GM18861 (cell line): Measurements from ENCODE around the gene WWTR1.

Experiments used
- ATAC-seq: cut with Tn5 transposase; IDR thresholded peaks from one replicate; pipeline ENCODE4 v1.9.1; 2021; ENCODE audit not compliant: unreplicated experiment

Gene WWTR1

DNA sequence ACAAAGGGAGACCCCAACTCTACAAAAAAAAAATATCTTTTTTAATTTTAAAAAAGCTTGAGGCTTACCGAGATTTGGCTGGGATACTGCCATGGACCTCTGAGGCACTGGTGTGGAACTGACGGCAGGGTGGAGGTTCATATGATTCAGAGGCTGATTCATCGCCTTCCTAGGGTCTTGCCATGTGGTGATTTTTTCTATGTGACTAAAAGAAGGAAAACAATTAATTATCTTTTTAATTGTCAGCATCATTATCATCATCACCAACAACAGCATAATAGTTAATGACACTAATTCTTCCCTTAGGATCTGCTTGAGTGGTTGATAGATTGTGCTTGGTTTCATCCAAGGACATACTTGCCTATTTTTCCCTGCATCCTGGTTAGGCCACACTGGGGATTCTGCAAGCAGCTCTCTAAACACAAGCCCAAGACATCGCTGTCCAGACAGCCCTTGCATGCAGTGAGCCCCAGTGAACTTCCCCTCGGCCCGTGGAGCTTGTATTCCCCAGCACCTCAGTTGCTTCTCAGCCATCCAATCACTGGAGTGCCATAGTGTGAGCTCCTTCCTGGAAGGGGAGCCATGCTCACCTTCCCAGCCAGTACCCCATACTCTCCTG, 84.9 kb downstream of the WWTR1 start:
- no peak for ATAC-seq

GRCh38 chr3:149571381-149571780, 86.4 kb downstream of the WWTR1 start:
- ATAC-seq = no peak

DNA sequence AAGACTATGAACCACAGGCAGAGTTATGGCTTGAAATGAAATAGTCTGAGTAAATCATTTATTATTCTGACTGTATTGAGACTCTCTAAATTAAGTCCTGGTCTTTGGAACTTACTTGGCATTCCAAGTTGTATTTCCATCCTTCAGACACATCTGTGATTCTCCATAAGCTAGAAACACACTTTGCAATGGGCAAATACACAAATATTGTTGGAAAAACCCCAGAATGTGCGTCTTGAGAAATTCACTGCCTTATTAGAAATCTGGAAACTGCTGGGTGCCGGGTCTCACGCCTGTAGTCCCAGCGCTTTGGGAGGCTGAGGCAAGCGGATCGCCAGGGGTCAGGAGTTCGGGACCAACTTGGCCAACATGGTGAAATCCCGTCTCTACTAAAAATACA, 87.8 kb downstream of the WWTR1 start:
- no peak for ATAC-seq

DNA sequence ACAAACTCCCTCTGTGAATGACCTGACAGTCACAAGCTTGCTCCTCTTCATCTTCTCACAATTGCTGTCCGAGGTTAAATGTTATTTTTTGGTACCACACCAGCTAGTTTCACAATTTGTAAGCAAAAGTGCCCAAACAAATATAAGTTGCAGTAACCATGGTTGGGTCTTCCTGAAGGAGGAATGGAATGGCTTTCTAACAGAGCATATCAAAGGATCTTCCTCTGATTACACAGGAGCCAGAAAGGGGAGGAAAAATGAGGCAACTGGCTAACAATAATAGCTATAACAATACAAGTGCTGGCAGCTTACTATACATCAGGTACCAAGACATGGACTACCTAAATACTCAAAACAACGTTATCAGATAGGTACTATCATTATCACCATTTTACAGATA, 90.4 kb downstream of the WWTR1 start:
- ATAC-seq = no peak

- ATAC-seq = no peak
Measured at GRCh38 chr3:149566292-149566975, 91.4 kb downstream of the WWTR1 start.

DNA sequence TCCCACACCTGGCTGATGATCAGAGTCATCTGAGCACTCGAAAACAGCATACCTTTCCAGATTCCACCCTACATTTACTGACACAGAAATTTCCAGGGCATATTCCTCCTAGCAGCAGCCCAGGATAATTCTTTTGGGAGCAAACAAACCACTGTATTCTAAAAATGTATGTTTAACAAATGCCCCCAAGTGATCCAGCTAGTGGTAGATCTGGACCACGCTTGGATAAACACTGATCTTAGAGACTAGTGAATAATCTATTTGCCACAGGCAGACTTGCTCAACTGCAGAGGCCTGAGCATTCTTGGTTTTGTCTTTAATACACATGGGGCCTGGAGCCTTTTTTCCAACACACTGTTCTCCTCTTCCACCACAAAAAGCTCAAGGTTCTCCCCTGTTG, 93.7 kb downstream of the WWTR1 start:
- no peak for ATAC-seq

- ATAC-seq = no peak
Measured at GRCh38 chr3:149563114-149563513, 94.7 kb downstream of the WWTR1 start.

DNA sequence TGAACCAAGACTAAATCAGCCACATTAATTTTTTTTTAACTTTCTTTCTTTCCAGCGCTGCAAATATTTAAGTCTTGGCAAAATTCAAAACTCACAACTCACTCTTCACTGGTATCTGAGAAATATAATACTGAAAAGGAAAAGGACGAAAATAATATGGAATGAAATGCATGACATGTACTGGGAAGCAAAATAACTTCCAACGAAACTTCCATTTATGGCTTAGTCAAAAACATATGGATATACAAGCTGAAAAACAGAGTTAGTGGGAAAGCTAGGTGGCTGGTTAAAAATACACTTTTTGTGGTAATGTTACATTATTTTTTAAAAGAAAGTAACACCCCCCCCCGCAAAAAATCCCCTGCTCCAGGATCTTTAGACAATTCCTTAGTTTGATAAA, 97.2 kb downstream of the WWTR1 start:
- ATAC-seq = no peak

- ATAC-seq = no peak
Measured at GRCh38 chr3:149560001-149560400, 97.8 kb downstream of the WWTR1 start.

DNA sequence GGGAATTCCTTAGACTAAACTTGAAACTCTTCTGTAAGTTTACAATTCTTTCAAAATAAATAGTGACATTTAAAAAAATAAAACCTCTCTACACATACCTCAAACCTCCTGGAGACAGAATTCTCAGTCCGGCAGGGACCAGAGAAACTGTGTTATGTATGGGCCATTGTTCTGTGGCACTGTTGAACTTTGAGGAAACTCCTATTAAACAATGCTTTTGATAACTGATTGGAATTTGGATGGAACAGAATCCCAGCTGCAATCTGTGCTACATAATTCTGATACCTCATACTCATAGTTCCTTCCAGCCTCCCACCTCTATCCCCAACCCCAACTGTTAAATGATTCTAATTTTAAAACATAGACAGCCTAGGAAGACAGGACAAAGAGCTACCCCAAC, 98.3 kb downstream of the WWTR1 start:
- ATAC-seq = no peak

GRCh38 chr3:149555927-149556326, 101.9 kb downstream of the WWTR1 start:
- ATAC-seq = no peak

- no peak for ATAC-seq
Measured at GRCh38 chr3:149554826-149555225, 103.0 kb downstream of the WWTR1 start.

GRCh38 chr3:149553781-149554451, 103.9 kb downstream of the WWTR1 start:
- no peak for ATAC-seq

DNA sequence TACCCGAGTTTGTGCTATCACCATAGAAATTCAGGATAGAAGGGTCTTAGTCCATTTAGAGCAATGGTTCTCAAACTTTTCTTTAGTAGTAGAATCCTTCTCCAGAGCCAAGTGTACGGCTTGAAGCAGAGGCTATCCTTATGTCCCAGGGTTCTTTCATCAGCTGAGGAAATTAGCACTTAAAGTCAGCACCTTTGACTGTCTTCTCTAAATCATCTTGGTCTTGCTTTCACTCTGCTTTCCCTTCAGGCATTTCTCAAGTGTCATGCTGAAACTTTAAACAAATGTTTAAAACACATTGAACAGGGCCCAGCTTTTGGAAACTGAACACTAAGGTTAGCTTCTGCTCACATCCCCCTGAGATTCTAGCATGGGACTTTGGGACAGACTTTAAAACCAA, 105.1 kb downstream of the WWTR1 start:
- no peak for ATAC-seq

GRCh38 chr3:149551500-149551899, 106.3 kb downstream of the WWTR1 start:
- no peak for ATAC-seq

- ATAC-seq = no peak
Measured at GRCh38 chr3:149548669-149549065, 109.2 kb downstream of the WWTR1 start.

DNA sequence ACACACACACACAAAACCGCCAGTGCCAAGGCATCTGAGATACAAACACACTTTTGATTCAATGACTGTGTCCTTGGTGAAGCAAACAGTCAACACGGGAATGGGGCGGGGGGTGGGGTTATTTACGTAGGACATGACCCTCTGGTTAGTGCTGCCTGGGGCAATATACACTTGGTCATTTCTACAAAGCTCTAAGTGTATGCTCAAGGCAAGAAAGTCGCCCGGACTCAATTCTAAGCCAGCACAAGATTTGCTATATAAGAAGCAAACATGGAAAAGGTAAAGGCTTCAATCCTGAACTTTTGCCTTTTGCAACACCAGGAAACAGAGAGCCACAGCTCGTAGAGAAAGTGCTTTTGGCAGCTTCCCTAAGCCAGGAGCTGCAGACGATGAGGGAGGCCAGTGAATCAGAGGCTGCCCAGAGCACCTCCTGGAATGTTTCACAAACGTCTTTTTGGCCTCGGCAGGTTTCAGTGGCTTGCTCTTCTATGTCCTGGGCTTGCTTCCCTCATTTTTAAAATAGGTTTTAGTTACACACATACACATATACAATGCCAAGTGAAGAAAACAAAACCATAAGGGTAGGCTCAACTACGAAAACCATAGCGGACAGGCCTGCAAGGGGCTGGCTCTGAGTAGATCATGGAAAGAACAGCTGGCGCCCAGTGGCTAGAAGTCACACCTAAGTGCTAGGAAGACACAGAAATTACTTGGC, 109.7 kb downstream of the WWTR1 start:
- ATAC-seq = no peak

GRCh38 chr3:149547413-149547812, 110.4 kb downstream of the WWTR1 start:
- no peak for ATAC-seq

- ATAC-seq = no peak
Measured at GRCh38 chr3:149545049-149545448, 112.8 kb downstream of the WWTR1 start.

- ATAC-seq = no peak
Measured at GRCh38 chr3:149542375-149543312, 115.2 kb downstream of the WWTR1 start.

DNA sequence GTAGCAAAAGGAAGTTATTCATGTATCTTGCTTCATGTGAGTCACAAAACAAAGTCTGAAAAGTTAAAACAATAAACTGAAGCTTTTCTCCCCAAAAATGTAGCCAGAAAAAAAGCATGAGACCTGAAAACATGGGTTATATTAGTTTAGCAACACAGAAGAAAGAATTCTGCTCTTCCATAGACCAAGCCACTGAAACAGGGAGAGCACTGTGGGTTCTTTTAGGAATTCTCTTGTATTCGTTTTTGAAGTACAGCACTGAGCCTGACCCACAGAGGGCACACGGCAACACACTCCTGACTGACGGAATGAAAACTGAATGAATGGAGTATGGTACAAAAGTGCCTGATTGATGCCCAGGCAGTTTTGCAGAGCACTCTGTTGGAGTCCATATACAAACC, 116.7 kb downstream of the WWTR1 start:
- ATAC-seq = no peak
